ENCODE data around the gene ABCA4.

ABCA4 gene

GRCh38 chr1:94103608-94104007 is 17.3 kb downstream of the ABCA4 start:
- DNase-seq: no peak

- no peak for DNase-seq
These were observed 19.1 kb downstream of the ABCA4 start for GRCh38 chr1:94101613-94102525.

GRCh38 chr1:94100785-94101612 is 19.9 kb downstream of the ABCA4 start:
- DNase-seq: no peak

GRCh38 chr1:94100129-94100784 is 20.7 kb downstream of the ABCA4 start:
- DNase-seq: no peak

GRCh38 chr1:94099303-94099702 is 21.6 kb downstream of the ABCA4 start:
- DNase-seq: no peak

GRCh38 chr1:94098585-94099111 is 22.3 kb downstream of the ABCA4 start:
- no peak for DNase-seq

- DNase-seq: no peak
These were observed 24.0 kb downstream of the ABCA4 start for GRCh38 chr1:94096797-94097549.

- DNase-seq: no peak
These were observed 25.0 kb downstream of the ABCA4 start for GRCh38 chr1:94095744-94096469.

- DNase-seq: no peak
These were observed 25.8 kb downstream of the ABCA4 start for GRCh38 chr1:94095112-94095637.

- no peak for DNase-seq
These were observed 26.4 kb downstream of the ABCA4 start for GRCh38 chr1:94094469-94095111.

GRCh38 chr1:94093996-94094395 is 27.0 kb downstream of the ABCA4 start:
- DNase-seq: no peak

- no peak for DNase-seq
These were observed 27.6 kb downstream of the ABCA4 start for GRCh38 chr1:94093396-94093795.

GRCh38 chr1:94092210-94092613 is 28.7 kb downstream of the ABCA4 start:
- DNase-seq: peak; percentile 13

- DNase-seq: no peak
These were observed 30.2 kb downstream of the ABCA4 start for GRCh38 chr1:94090761-94091160.

- no peak for DNase-seq
These were observed 33.8 kb downstream of the ABCA4 start for GRCh38 chr1:94087193-94087592.

- peak; percentile 13 for DNase-seq
These were observed 36.4 kb downstream of the ABCA4 start for GRCh38 chr1:94084547-94084946.

- DNase-seq: no peak
These were observed 36.9 kb downstream of the ABCA4 start for GRCh38 chr1:94084085-94084484.

- DNase-seq: no peak
These were observed 37.3 kb downstream of the ABCA4 start for GRCh38 chr1:94083681-94084080.

GRCh38 chr1:94081566-94082344 is 39.2 kb downstream of the ABCA4 start:
- DNase-seq: no peak

GRCh38 chr1:94079989-94080388 is 41.0 kb downstream of the ABCA4 start:
- DNase-seq: no peak
